ENCODE measurements around the gene PRDM12. TPM values are rescaled to one million over a fixed set of nuclear protein-coding genes. Genes with fewer than 3 reads are reported as not detected.
A peak's percentile ranks its signal among the peaks of the same experiment; 100 is the strongest.

The PRDM12 gene
- total and polyA plus RNA-seq, 12 donors = 0.01 TPM; not detected in 11

GRCh38 chr9:130707225-130707976 lies 43.0 kb downstream of the PRDM12 start:
- no peak overlapping the region for H3K27ac ChIP-seq
- DNase-seq (peak in 1 of 2 donors; percentile 74), ATAC-seq (peak in 4 of 8 donors; percentile 18 to 41 (median 28))
- TF ChIP-seq CTCF (IDR thresholded peaks at IDR 0.05) = peak; percentile 66 to 90 (median 79)
- 43 to 59% methylated on average over 9 of the region's 9 CpGs for WGBS, 2 donors
- H3K27me3 ChIP-seq = no peaks in the 10 kb centered on the region
- peaks cover 0 to 8% (median 4%) of the 10 kb centered on the region in 9 donors for H3K4me1 ChIP-seq
- H3K36me3 ChIP-seq = peaks cover 0 to 40% (median 25%) of the 10 kb centered on the region in 9 donors
- no peaks in the 10 kb centered on the region for H3K9me3 ChIP-seq
- intact Hi-C loops (cut with DNase I) = loop anchor here (1.0 to 10.0 kb wide), 9 partner anchors 60 to 337 kb away; no protein-coding TSS in a partner anchor
- H3K4me3 ChIP-seq = no peak overlapping the region

GRCh38 chr9:130710822-130711352 lies 46.5 kb downstream of the PRDM12 start:
- no peak for ATAC-seq
- DNase-seq = no peak
- H3K27me3 ChIP-seq = no peaks in the 10 kb centered on the region
- H3K4me3 ChIP-seq = no peak overlapping the region
- peaks cover 0 to 8% (median 0%) of the 10 kb centered on the region in 9 donors for H3K36me3 ChIP-seq
- WGBS, 2 donors = 84 to 90% methylated on average over 8 of the region's 8 CpGs
- H3K4me1 ChIP-seq = peaks cover 0 to 31% (median 21%) of the 10 kb centered on the region in 9 donors
- TF ChIP-seq CTCF (IDR thresholded peaks at IDR 0.05) = no peak
- H3K27ac ChIP-seq = no peak overlapping the region
- no peaks in the 10 kb centered on the region for H3K9me3 ChIP-seq
- intact Hi-C loops (cut with DNase I) = loop anchor here in 8 of 10 donors (5.0 to 10.0 kb wide), 5 partner anchors 54 to 414 kb away; partner anchors contain the start of genes ABL1 (in 1 of the 8) and NUP214 (in 1 of the 8)

- intact Hi-C loops (cut with DNase I) = loop anchor here in 8 of 10 donors (5.0 to 10.0 kb wide), 5 partner anchors 53 to 413 kb away; partner anchors contain the start of genes ABL1 (in 1 of the 8) and NUP214 (in 1 of the 8)
- 94% methylated on average over 8 of the region's 8 CpGs for WGBS, 2 donors
- Histone ChIP-seq H3K9me3 (no peaks in the 10 kb centered on the region), H3K27me3 (no peaks in the 10 kb centered on the region), H3K36me3 (peaks cover 0 to 2% (median 0%) of the 10 kb centered on the region in 9 donors), H3K27ac (no peak overlapping the region), H3K4me1 (peaks cover 4 to 36% (median 26%) of the 10 kb centered on the region in 9 donors), H3K4me3 (no peak overlapping the region)
- DNase-seq (no peak), ATAC-seq (no peak)
- TF ChIP-seq CTCF (IDR thresholded peaks at IDR 0.05) = no peak
These were observed 47.1 kb downstream of the PRDM12 start for GRCh38 chr9:130711469-130711868.

GRCh38 chr9:130712564-130713285 lies 48.3 kb downstream of the PRDM12 start:
- ATAC-seq (peak; percentile 96 to 98 (median 98)), DNase-seq (peak; percentile 98 to 99)
- Histone ChIP-seq H3K36me3 (no peaks in the 10 kb centered on the region), H3K4me1 (peaks cover 4 to 46% (median 31%) of the 10 kb centered on the region in 9 donors), H3K9me3 (no peaks in the 10 kb centered on the region), H3K4me3 (peak overlapping the region; percentile 86 to 99 (median 96)), H3K27me3 (no peaks in the 10 kb centered on the region), H3K27ac (peak overlapping the region; percentile 95 to 100 (median 98))
- TF ChIP-seq CTCF (IDR thresholded peaks at IDR 0.05) = no peak
- WGBS, 2 donors = 0 to 1% methylated on average over 63 to 68 of the region's 68 CpGs
- intact Hi-C loops (cut with DNase I) = loop anchor here in 9 of 10 donors (2.0 to 10.0 kb wide), 8 partner anchors 52 to 412 kb away; partner anchors contain the start of genes ABL1 (in 1 of the 9) and NUP214 (in 1 of the 9)

Data from heart right ventricle (tissue), 16 donors.